ENCODE data around the gene LGALS7.

LGALS7 gene

GRCh38 chr19:38733493-38734175, 39.7 kb downstream of the LGALS7 start:
- TF ChIP-seq, protein P1, sequence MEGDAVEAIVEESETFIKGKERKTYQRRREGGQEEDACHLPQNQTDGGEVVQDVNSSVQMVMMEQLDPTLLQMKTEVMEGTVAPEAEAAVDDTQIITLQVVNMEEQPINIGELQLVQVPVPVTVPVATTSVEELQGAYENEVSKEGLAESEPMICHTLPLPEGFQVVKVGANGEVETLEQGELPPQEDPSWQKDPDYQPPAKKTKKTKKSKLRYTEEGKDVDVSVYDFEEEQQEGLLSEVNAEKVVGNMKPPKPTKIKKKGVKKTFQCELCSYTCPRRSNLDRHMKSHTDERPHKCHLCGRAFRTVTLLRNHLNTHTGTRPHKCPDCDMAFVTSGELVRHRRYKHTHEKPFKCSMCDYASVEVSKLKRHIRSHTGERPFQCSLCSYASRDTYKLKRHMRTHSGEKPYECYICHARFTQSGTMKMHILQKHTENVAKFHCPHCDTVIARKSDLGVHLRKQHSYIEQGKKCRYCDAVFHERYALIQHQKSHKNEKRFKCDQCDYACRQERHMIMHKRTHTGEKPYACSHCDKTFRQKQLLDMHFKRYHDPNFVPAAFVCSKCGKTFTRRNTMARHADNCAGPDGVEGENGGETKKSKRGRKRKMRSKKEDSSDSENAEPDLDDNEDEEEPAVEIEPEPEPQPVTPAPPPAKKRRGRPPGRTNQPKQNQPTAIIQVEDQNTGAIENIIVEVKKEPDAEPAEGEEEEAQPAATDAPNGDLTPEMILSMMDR (IDR thresholded peaks at IDR 0.05; ENCODE audit: low read depth, low read length, missing control alignments) = no peak
- H3K4me3 ChIP-seq (ENCODE audit: low read depth, low read length) = no peak overlapping the region
- DNase-seq (ENCODE audit: low read depth) = no peak

DNA sequence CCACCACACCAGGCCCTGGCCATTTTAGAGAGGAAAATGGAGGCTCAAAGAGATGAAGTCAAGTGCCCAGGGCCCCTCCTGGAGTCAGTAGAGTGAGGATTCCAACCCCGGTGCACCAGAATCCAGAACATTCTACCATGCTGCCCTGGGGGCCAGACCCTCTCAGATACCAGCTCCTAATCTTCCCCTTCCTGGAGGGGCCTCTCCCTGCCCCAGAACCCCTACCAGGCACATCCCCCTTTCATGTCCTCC, 40.1 kb downstream of the LGALS7 start:
- TF ChIP-seq, protein P1 (IDR thresholded peaks at IDR 0.05; ENCODE audit: low read depth, low read length, missing control alignments) = no peak
- DNase-seq (ENCODE audit: low read depth) = no peak

DNA sequence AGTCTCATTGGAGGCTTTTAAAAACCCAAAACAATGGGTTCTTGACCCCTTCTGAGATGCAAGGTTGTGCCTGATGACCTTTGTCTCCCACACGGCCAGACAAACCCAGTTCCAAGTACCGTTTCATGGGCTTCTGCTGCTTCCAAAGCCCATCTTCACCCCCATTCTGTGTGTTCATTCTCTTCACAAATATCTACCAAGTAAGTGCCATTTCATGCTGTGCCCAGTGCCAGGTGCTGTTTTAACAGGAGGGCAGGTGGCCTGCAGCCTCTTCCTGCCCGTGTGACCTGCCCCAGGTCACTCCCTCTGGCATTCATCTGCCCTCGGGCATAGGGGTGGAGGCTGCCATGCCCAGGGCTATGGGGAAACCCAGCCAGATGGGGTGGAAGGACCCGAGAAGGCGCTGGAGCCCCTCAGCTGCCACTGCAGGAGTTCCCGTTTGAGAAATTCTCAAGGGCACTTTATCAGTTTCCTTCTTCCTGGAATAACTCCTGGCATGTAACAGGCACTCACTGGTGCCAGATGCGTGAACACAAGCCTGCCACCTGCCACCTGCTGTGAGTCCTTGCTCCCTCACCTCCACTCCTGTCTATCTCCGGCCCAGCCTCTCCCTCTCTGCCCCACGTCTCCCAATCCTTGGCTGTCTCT, 41.5 kb downstream of the LGALS7 start:
- no peak for DNase-seq (ENCODE audit: low read depth)
- TF ChIP-seq, protein P1 (IDR thresholded peaks at IDR 0.05; ENCODE audit: low read depth, low read length, missing control alignments) = no peak
- H3K4me3 ChIP-seq (ENCODE audit: low read depth, low read length) = no peak overlapping the region

More for the DNA sequence above, 40.1 kb downstream of the LGALS7 start:
- no peak overlapping the region for H3K4me3 ChIP-seq (ENCODE audit: low read depth, low read length)

DNA sequence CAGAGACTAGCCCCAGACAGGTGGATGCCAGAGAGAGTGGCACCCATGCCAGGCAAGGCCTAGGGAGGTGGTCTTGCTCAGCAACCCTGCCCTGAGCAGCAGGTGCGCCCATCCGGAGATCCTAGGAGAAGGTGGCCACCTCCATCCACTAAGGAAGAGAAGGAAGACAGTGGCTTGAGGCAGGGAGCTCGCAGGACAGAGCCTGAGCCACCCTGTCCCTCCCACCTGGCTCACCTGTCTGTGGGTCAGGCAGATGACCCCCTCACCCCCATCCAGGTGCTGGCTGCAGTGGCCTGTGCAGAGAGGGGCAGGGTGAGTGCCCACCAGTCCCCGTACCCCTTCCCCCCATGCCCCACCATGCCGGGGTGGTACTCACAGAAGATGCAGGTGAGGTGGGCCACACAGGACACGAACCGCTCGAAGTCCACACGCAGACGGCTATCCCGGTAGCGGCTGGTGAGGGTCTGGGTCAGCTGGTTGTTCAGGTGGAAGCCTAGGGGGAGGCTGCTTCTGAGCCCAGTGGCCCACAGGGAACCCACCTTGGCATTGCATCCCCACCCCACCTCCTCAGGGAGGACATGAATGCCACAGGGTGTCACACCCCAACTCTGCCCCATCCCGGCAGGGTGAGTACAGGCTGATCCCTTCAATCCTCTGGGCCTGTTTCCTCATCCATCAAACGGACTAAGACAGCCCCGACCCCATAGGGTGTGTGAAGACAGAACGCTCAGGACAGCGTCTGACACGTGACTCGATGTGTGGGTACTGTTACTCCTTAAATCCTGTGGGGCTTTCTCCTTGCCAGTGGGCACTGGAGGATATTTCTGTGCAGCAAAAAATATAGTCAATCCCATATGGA, 42.4 kb downstream of the LGALS7 start:
- no peak for DNase-seq (ENCODE audit: low read depth)
- H3K4me3 ChIP-seq (ENCODE audit: low read depth, low read length) = no peak overlapping the region
- TF ChIP-seq, protein P1 (IDR thresholded peaks at IDR 0.05; ENCODE audit: low read depth, low read length, missing control alignments) = no peak

GRCh38 chr19:38730470-38730730, 42.9 kb downstream of the LGALS7 start:
- no peak overlapping the region for H3K4me3 ChIP-seq (ENCODE audit: low read depth, low read length)
- TF ChIP-seq, protein P1 (IDR thresholded peaks at IDR 0.05; ENCODE audit: low read depth, low read length, missing control alignments) = no peak
- no peak for DNase-seq (ENCODE audit: low read depth)

DNA sequence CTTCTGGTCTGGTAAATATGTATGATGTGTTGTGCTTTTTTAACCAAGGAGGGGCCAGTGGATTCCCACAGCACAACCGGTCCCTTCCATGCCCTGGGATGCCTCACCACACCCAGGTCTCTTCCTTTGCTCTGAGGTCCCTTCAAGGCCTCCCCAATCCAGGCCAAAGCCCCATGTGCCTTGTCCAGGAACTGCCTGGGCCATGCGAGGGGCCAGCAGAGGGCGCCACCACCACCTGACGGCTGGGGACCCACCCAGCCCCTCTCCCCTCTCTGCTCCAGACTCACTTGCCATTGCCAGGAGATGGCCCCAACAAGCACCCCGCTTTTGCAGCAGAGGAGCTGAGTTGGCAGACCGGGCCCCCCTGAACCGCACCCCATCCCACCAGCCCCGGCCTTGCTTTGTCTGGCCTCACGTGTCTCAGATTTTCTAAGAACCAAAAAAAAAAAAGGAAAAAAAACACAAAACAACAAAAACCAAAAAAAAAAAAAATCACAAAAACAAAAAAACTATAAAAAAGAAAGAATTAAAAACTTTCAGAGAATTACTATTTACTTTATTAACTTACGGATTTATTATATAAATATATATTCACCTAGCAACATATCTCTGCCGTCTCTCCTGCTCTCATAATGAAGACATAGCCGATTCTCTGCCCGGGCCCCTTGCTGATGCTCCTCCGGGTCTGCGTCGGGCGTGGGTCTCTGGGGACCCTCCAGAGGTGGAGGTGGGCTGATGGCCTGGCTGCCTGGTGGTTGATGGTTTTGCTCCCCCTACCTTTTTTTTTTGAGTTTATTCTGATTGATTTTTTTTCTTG, 43.5 kb downstream of the LGALS7 start:
- TF ChIP-seq, protein P1 (IDR thresholded peaks at IDR 0.05; ENCODE audit: low read depth, low read length, missing control alignments) = peak; percentile 86
- DNase-seq (ENCODE audit: low read depth) = no peak
- H3K4me3 ChIP-seq (ENCODE audit: low read depth, low read length) = no peak overlapping the region
